Activated CD4-positive, alpha-beta T cell treated with anti-CD3 and anti-CD28 coated beads for 48 hours (primary cell): ENCODE measurements around the gene CCDC34.
"Not testable (repeated sequence)": the region's sequence is repeated elsewhere in the genome, so short reads cannot be mapped to it uniquely, and the experiment has no call there.

ENCODE experiments used
- DNase-seq: peaks from one replicate; pipeline ENCODE4 v3.0.0-alpha.2; 2020

Gene CCDC34

GRCh38 chr11:27321340-27321739 lies 41.7 kb downstream of the CCDC34 start:
- DNase-seq = not testable (repeated sequence)

GRCh38 chr11:27319072-27319471 lies 43.9 kb downstream of the CCDC34 start:
- peak; percentile 7 for DNase-seq

GRCh38 chr11:27317751-27318150 lies 45.3 kb downstream of the CCDC34 start:
- DNase-seq = no peak

- DNase-seq = no peak
Measured at GRCh38 chr11:27315836-27316235, 47.2 kb downstream of the CCDC34 start.

- no peak for DNase-seq
Measured at GRCh38 chr11:27313157-27313821, 49.7 kb downstream of the CCDC34 start.

GRCh38 chr11:27312110-27312509 lies 50.9 kb downstream of the CCDC34 start:
- no peak for DNase-seq

GRCh38 chr11:27310707-27311106 lies 52.3 kb downstream of the CCDC34 start:
- no peak for DNase-seq

GRCh38 chr11:27310182-27310581 lies 52.8 kb downstream of the CCDC34 start:
- no peak for DNase-seq

GRCh38 chr11:27309046-27309445 lies 54.0 kb downstream of the CCDC34 start:
- DNase-seq = no peak

- DNase-seq = no peak
Measured at GRCh38 chr11:27307232-27307631, 55.8 kb downstream of the CCDC34 start.

GRCh38 chr11:27305751-27306150 lies 57.3 kb downstream of the CCDC34 start:
- no peak for DNase-seq

GRCh38 chr11:27304514-27304913 lies 58.5 kb downstream of the CCDC34 start:
- no peak for DNase-seq

- DNase-seq = no peak
Measured at GRCh38 chr11:27303903-27304302, 59.1 kb downstream of the CCDC34 start.

GRCh38 chr11:27300974-27301373 lies 62.0 kb downstream of the CCDC34 start:
- DNase-seq = no peak

GRCh38 chr11:27297616-27298015 lies 65.4 kb downstream of the CCDC34 start:
- no peak for DNase-seq

- no peak for DNase-seq
Measured at GRCh38 chr11:27296497-27296896, 66.5 kb downstream of the CCDC34 start.

GRCh38 chr11:27295928-27296327 lies 67.1 kb downstream of the CCDC34 start:
- no peak for DNase-seq

- DNase-seq = no peak
Measured at GRCh38 chr11:27294654-27295053, 68.4 kb downstream of the CCDC34 start.

- DNase-seq = no peak
Measured at GRCh38 chr11:27293515-27294417, 69.2 kb downstream of the CCDC34 start.

- no peak for DNase-seq
Measured at GRCh38 chr11:27292637-27293010, 70.4 kb downstream of the CCDC34 start.

- DNase-seq = no peak
Measured at GRCh38 chr11:27291954-27292636, 70.9 kb downstream of the CCDC34 start.

GRCh38 chr11:27291302-27291889 lies 71.6 kb downstream of the CCDC34 start:
- peak; percentile 34 for DNase-seq
